ENCODE results near the gene NT5C2.

NT5C2 gene

GRCh38 chr10:103096130-103096529 is 96.9 kb downstream of the NT5C2 start:
- no peak overlapping the region for H3K27ac ChIP-seq (ENCODE audit: low read length)
- peaks cover 93% of the 10 kb centered on the region for H3K36me3 ChIP-seq (ENCODE audit: insufficient read depth, low read length)
- no peaks in the 10 kb centered on the region for H3K27me3 ChIP-seq (ENCODE audit: insufficient read depth, low read length, poor library complexity)
- H3K9ac ChIP-seq (ENCODE audit: low read depth, low read length): no peak overlapping the region
- H3K9me3 ChIP-seq (ENCODE audit: insufficient read depth, low read length, severe bottlenecking): no peaks in the 10 kb centered on the region
- H4K20me1 ChIP-seq (ENCODE audit: insufficient read depth, low read length): no peaks in the 10 kb centered on the region
- H3K79me2 ChIP-seq (ENCODE audit: insufficient read depth, low read length): no peaks in the 10 kb centered on the region
- H3K4me2 ChIP-seq (ENCODE audit: insufficient read depth, low read length): no peak overlapping the region
- H2AFZ ChIP-seq (ENCODE audit: low read depth, low read length): no peak overlapping the region
- no peak overlapping the region for H3K4me3 ChIP-seq (ENCODE audit: low read depth in 1 of 2, low read length in 2 of 2)
- ATAC-seq (ENCODE audit: insufficient read depth, low read depth) (no peak), DNase-seq (no peak)
- H3K4me1 ChIP-seq (ENCODE audit: insufficient read depth, low read length): no peaks in the 10 kb centered on the region
- TF ChIP-seq, protein P1, sequence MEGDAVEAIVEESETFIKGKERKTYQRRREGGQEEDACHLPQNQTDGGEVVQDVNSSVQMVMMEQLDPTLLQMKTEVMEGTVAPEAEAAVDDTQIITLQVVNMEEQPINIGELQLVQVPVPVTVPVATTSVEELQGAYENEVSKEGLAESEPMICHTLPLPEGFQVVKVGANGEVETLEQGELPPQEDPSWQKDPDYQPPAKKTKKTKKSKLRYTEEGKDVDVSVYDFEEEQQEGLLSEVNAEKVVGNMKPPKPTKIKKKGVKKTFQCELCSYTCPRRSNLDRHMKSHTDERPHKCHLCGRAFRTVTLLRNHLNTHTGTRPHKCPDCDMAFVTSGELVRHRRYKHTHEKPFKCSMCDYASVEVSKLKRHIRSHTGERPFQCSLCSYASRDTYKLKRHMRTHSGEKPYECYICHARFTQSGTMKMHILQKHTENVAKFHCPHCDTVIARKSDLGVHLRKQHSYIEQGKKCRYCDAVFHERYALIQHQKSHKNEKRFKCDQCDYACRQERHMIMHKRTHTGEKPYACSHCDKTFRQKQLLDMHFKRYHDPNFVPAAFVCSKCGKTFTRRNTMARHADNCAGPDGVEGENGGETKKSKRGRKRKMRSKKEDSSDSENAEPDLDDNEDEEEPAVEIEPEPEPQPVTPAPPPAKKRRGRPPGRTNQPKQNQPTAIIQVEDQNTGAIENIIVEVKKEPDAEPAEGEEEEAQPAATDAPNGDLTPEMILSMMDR (IDR thresholded peaks at IDR 0.05; ENCODE audit: borderline replicate concordance, extremely low read depth, low read length, poor library complexity, severe bottlenecking): no peak
- TF ChIP-seq EZH2 (IDR thresholded peaks at IDR 0.05; ENCODE audit: borderline replicate concordance, low read depth, low read length, severe bottlenecking): no peak

DNA sequence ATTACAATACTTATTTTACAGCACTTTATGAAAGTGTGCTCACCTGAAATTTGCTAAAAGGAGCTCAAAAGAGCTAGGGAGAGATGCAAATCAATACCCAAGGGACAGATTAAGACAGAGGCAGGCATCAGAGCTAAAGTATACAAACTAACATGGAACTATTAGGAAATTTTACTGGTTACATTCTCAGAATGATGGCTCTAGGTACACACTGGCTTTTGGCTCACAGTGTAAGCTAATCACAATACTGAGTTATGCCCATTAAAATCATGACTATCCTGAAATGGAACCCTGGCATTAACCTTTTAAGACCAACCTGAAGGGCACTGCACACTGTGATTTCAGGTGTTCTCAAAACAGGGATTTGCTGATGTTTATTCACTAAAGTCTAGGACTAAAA is 98.1 kb downstream of the NT5C2 start:
- Histone ChIP-seq H3K27me3 (ENCODE audit: insufficient read depth, low read length, poor library complexity) (no peaks in the 10 kb centered on the region), H3K9me3 (ENCODE audit: insufficient read depth, low read length, severe bottlenecking) (no peaks in the 10 kb centered on the region), H3K4me2 (ENCODE audit: insufficient read depth, low read length) (no peak overlapping the region), H3K36me3 (ENCODE audit: insufficient read depth, low read length) (peaks cover 93% of the 10 kb centered on the region), H3K4me3 (ENCODE audit: low read depth in 1 of 2, low read length in 2 of 2) (no peak overlapping the region), H3K79me2 (ENCODE audit: insufficient read depth, low read length) (no peaks in the 10 kb centered on the region), H3K27ac (ENCODE audit: low read length) (no peak overlapping the region), H3K4me1 (ENCODE audit: insufficient read depth, low read length) (no peaks in the 10 kb centered on the region), H3K9ac (ENCODE audit: low read depth, low read length) (no peak overlapping the region), H2AFZ (ENCODE audit: low read depth, low read length) (no peak overlapping the region), H4K20me1 (ENCODE audit: insufficient read depth, low read length) (no peaks in the 10 kb centered on the region)
- DNase-seq (no peak), ATAC-seq (ENCODE audit: insufficient read depth, low read depth) (no peak)
- TF ChIP-seq EZH2 (IDR thresholded peaks at IDR 0.05; ENCODE audit: borderline replicate concordance, low read depth, low read length, severe bottlenecking): no peak
- TF ChIP-seq, protein P1 (IDR thresholded peaks at IDR 0.05; ENCODE audit: borderline replicate concordance, extremely low read depth, low read length, poor library complexity, severe bottlenecking): no peak

DNA sequence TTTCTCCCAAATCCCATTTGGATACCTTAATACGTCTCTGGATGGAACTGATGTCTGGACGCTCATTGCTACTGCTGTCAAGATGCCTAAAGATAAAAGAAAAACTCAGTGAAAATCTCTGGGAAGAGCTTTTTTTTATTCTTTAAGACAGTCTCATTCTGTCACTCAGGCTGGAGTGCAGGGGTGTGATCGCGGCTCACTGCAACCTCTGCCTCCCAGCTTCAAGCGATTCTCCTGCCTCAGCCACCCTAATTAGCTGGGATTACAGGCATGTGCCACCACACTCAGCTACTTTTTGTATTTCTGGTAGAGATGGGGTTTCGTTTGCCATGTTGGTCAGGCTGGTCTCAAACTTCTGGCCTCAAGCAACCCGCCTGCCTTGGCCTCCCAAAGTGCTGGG is 102.2 kb downstream of the NT5C2 start:
- Histone ChIP-seq H2AFZ (ENCODE audit: low read depth, low read length) (no peak overlapping the region), H3K27me3 (ENCODE audit: insufficient read depth, low read length, poor library complexity) (no peaks in the 10 kb centered on the region), H3K9me3 (ENCODE audit: insufficient read depth, low read length, severe bottlenecking) (no peaks in the 10 kb centered on the region), H4K20me1 (ENCODE audit: insufficient read depth, low read length) (no peaks in the 10 kb centered on the region), H3K4me3 (ENCODE audit: low read depth in 1 of 2, low read length in 2 of 2) (no peak overlapping the region), H3K9ac (ENCODE audit: low read depth, low read length) (no peak overlapping the region), H3K36me3 (ENCODE audit: insufficient read depth, low read length) (peaks cover 97% of the 10 kb centered on the region), H3K27ac (ENCODE audit: low read length) (no peak overlapping the region), H3K4me1 (ENCODE audit: insufficient read depth, low read length) (no peaks in the 10 kb centered on the region), H3K79me2 (ENCODE audit: insufficient read depth, low read length) (no peaks in the 10 kb centered on the region), H3K4me2 (ENCODE audit: insufficient read depth, low read length) (no peak overlapping the region)
- no peak for TF ChIP-seq EZH2 (IDR thresholded peaks at IDR 0.05; ENCODE audit: borderline replicate concordance, low read depth, low read length, severe bottlenecking)
- TF ChIP-seq, protein P1 (IDR thresholded peaks at IDR 0.05; ENCODE audit: borderline replicate concordance, extremely low read depth, low read length, poor library complexity, severe bottlenecking): no peak
- DNase-seq: no peak
- ATAC-seq (ENCODE audit: insufficient read depth, low read depth): no peak

DNA sequence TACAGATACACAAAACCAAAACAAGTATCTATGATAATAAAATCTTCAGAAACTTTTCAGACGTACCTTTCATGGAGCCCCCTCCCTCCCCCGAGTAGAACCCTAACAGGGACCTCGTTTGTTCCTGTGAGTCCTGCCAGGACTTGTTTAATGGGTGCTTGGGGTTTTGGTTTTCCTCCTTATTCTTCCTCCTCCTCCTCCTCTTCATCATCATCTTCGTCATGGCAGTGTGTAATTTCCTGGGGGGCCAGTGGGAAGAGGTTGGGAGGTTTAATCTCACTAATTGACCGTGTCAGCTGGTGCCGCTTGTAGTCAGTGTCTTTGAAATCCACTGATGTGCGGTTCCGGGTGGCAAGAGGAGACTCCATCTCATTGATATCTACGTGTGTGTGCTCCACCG is 103.6 kb downstream of the NT5C2 start:
- no peak overlapping the region for H3K4me2 ChIP-seq (ENCODE audit: insufficient read depth, low read length)
- H3K4me1 ChIP-seq (ENCODE audit: insufficient read depth, low read length): no peaks in the 10 kb centered on the region
- TF ChIP-seq EZH2 (IDR thresholded peaks at IDR 0.05; ENCODE audit: borderline replicate concordance, low read depth, low read length, severe bottlenecking): no peak
- TF ChIP-seq, protein P1 (IDR thresholded peaks at IDR 0.05; ENCODE audit: borderline replicate concordance, extremely low read depth, low read length, poor library complexity, severe bottlenecking): no peak
- no peaks in the 10 kb centered on the region for H3K27me3 ChIP-seq (ENCODE audit: insufficient read depth, low read length, poor library complexity)
- DNase-seq (no peak), ATAC-seq (ENCODE audit: insufficient read depth, low read depth) (no peak)
- no peaks in the 10 kb centered on the region for H4K20me1 ChIP-seq (ENCODE audit: insufficient read depth, low read length)
- no peaks in the 10 kb centered on the region for H3K9me3 ChIP-seq (ENCODE audit: insufficient read depth, low read length, severe bottlenecking)
- H3K9ac ChIP-seq (ENCODE audit: low read depth, low read length): no peak overlapping the region
- H3K79me2 ChIP-seq (ENCODE audit: insufficient read depth, low read length): no peaks in the 10 kb centered on the region
- H3K27ac ChIP-seq (ENCODE audit: low read length): no peak overlapping the region
- H3K36me3 ChIP-seq (ENCODE audit: insufficient read depth, low read length): peaks cover 100% of the 10 kb centered on the region
- no peak overlapping the region for H2AFZ ChIP-seq (ENCODE audit: low read depth, low read length)
- H3K4me3 ChIP-seq (ENCODE audit: low read depth in 1 of 2, low read length in 2 of 2): no peak overlapping the region

All from DND-41 (cell line).